IPS-18c (cell line): Measurements from ENCODE around the gene GSK3A.

ENCODE experiments used
- H3K4me3 ChIP-seq: 2 replicates; pipeline ENCODE4 v1.7.0; 2013; ENCODE audit warnings: low read depth, mild to moderate bottlenecking, low read length, moderate library complexity; ENCODE audit not compliant: insufficient read depth
- H3K9me3 ChIP-seq: one replicate; pipeline ENCODE4 v1.6.1; 2013; ENCODE audit warnings: mild to moderate bottlenecking, low read length, moderate library complexity; ENCODE audit not compliant: control insufficient read depth, insufficient read depth

GSK3A gene

GRCh38 chr19:42220751-42221097 is 21.7 kb downstream of the GSK3A start:
- H3K9me3 ChIP-seq, result no peaks in the 10 kb centered on the region
- H3K4me3 ChIP-seq, result peak overlapping the region; percentile 96

- H3K9me3 ChIP-seq, result no peaks in the 10 kb centered on the region
- H3K4me3 ChIP-seq, result peak within 1 kb of the TSS; percentile 96
Observed at GRCh38 chr19:42219812-42220750, 22.3 kb downstream of the GSK3A start, which contains the start of gene ZNF526. TSS of gene ZNF526 (plus strand) at chr19:42220312. CDS start at chr19:42224404, 4,092 bp downstream.

GRCh38 chr19:42217520-42218437 is 24.6 kb downstream of the GSK3A start, which contains the start of gene DEDD2:
TSS of gene DEDD2 (minus strand) at chr19:42217677. CDS start at chr19:42217007, 670 bp downstream.
- Histone ChIP-seq H3K9me3 (no peaks in the 10 kb centered on the region), H3K4me3 (peak within 1 kb of the TSS; percentile 98)

- H3K9me3 ChIP-seq, result no peaks in the 10 kb centered on the region
- H3K4me3 ChIP-seq, result peak overlapping the region; percentile 98
Observed at GRCh38 chr19:42216653-42217519, 25.5 kb downstream of the GSK3A start.

GRCh38 chr19:42214810-42215485 is 27.5 kb downstream of the GSK3A start:
- Histone ChIP-seq H3K9me3 (no peaks in the 10 kb centered on the region), H3K4me3 (no peak overlapping the region)

- no peak overlapping the region for H3K4me3 ChIP-seq
- H3K9me3 ChIP-seq, result no peaks in the 10 kb centered on the region
Observed at GRCh38 chr19:42212886-42213285, 29.5 kb downstream of the GSK3A start.

GRCh38 chr19:42208612-42209011 is 33.8 kb downstream of the GSK3A start:
- Histone ChIP-seq H3K9me3 (no peaks in the 10 kb centered on the region), H3K4me3 (no peak overlapping the region)

- no peak overlapping the region for H3K4me3 ChIP-seq
- no peaks in the 10 kb centered on the region for H3K9me3 ChIP-seq
Observed at GRCh38 chr19:42207767-42208271, 34.6 kb downstream of the GSK3A start.

GRCh38 chr19:42206871-42207755 is 35.3 kb downstream of the GSK3A start:
- no peaks in the 10 kb centered on the region for H3K9me3 ChIP-seq
- H3K4me3 ChIP-seq, result no peak overlapping the region

- Histone ChIP-seq H3K4me3 (no peak overlapping the region), H3K9me3 (no peaks in the 10 kb centered on the region)
Observed at GRCh38 chr19:42204664-42205063, 37.7 kb downstream of the GSK3A start.

- Histone ChIP-seq H3K9me3 (no peaks in the 10 kb centered on the region), H3K4me3 (no peak overlapping the region)
Observed at GRCh38 chr19:42203700-42204099, 38.7 kb downstream of the GSK3A start.

GRCh38 chr19:42202290-42202880 is 40.0 kb downstream of the GSK3A start:
- no peak overlapping the region for H3K4me3 ChIP-seq
- H3K9me3 ChIP-seq, result no peaks in the 10 kb centered on the region

GRCh38 chr19:42201489-42202289 is 40.7 kb downstream of the GSK3A start:
- H3K9me3 ChIP-seq, result no peaks in the 10 kb centered on the region
- H3K4me3 ChIP-seq, result no peak overlapping the region

GRCh38 chr19:42200116-42200715 is 42.2 kb downstream of the GSK3A start:
- no peak overlapping the region for H3K4me3 ChIP-seq
- H3K9me3 ChIP-seq, result no peaks in the 10 kb centered on the region
